ENCODE data around the gene SLC8A3.

- TF ChIP-seq, protein P1, sequence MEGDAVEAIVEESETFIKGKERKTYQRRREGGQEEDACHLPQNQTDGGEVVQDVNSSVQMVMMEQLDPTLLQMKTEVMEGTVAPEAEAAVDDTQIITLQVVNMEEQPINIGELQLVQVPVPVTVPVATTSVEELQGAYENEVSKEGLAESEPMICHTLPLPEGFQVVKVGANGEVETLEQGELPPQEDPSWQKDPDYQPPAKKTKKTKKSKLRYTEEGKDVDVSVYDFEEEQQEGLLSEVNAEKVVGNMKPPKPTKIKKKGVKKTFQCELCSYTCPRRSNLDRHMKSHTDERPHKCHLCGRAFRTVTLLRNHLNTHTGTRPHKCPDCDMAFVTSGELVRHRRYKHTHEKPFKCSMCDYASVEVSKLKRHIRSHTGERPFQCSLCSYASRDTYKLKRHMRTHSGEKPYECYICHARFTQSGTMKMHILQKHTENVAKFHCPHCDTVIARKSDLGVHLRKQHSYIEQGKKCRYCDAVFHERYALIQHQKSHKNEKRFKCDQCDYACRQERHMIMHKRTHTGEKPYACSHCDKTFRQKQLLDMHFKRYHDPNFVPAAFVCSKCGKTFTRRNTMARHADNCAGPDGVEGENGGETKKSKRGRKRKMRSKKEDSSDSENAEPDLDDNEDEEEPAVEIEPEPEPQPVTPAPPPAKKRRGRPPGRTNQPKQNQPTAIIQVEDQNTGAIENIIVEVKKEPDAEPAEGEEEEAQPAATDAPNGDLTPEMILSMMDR (IDR thresholded peaks at IDR 0.05 in 2 of 3, conservative IDR thresholded peaks at IDR 0.05 in 1 of 3; ENCODE audit: control insufficient read depth in 2 of 3, extremely low read depth in 1 of 3, insufficient read depth in 1 of 3, low read depth in 3 of 3, low read length in 3 of 3) = no peak
- TF ChIP-seq, protein P2, sequence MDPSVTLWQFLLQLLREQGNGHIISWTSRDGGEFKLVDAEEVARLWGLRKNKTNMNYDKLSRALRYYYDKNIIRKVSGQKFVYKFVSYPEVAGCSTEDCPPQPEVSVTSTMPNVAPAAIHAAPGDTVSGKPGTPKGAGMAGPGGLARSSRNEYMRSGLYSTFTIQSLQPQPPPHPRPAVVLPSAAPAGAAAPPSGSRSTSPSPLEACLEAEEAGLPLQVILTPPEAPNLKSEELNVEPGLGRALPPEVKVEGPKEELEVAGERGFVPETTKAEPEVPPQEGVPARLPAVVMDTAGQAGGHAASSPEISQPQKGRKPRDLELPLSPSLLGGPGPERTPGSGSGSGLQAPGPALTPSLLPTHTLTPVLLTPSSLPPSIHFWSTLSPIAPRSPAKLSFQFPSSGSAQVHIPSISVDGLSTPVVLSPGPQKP (IDR thresholded peaks at IDR 0.05; ENCODE audit: low read depth, low read length) = no peak
- TF ChIP-seq SIN3A (IDR thresholded peaks at IDR 0.05; ENCODE audit: low read depth, low read length) (no peak), ZNF384 (IDR thresholded peaks at IDR 0.05; ENCODE audit: borderline replicate concordance, low read depth, low read length) (no peak)
Measured at GRCh38 chr14:70057519-70058136, 131.1 kb downstream of the SLC8A3 start.
